ENCODE data around the gene UBTD2.

UBTD2 gene

GRCh38 chr5:172248637-172249036 lies 34.9 kb downstream of the UBTD2 start:
- no peak for DNase-seq (ENCODE audit: extremely low read depth, low read depth)
- no peak for TF ChIP-seq CTCF (IDR thresholded peaks at IDR 0.05; ENCODE audit: low read depth, low read length)

- peak; percentile 10 for DNase-seq (ENCODE audit: extremely low read depth, low read depth)
- no peak for TF ChIP-seq CTCF (IDR thresholded peaks at IDR 0.05; ENCODE audit: low read depth, low read length)
Measured at GRCh38 chr5:172245703-172246125, 37.9 kb downstream of the UBTD2 start.

- TF ChIP-seq CTCF (IDR thresholded peaks at IDR 0.05; ENCODE audit: low read depth, low read length) = no peak
- no peak for DNase-seq (ENCODE audit: extremely low read depth, low read depth)
Measured at GRCh38 chr5:172245046-172245445, 38.5 kb downstream of the UBTD2 start.

- DNase-seq (ENCODE audit: extremely low read depth, low read depth) = no peak
- TF ChIP-seq CTCF (IDR thresholded peaks at IDR 0.05; ENCODE audit: low read depth, low read length) = no peak
Measured at GRCh38 chr5:172243302-172243701, 40.3 kb downstream of the UBTD2 start.

DNA sequence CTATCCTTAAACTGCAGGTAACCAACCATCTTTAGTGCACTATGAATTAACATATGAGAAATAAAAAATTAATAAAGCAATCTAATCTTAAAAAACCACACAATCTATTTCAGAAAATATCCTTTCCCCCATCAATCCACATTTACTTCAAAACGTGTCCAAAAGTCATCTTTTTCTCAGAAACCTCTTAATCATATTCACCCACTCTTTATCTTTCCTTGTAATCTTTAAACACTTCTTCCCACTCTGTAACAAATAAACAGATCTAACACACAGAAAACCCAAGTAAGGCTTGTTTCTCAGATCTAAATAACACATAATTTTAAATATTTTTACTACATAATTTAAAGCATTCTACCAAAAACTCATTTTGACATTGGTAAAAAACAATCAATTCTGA lies 45.2 kb downstream of the UBTD2 start:
- no peak for DNase-seq (ENCODE audit: extremely low read depth, low read depth)
- no peak for TF ChIP-seq CTCF (IDR thresholded peaks at IDR 0.05; ENCODE audit: low read depth, low read length)

- TF ChIP-seq CTCF (IDR thresholded peaks at IDR 0.05; ENCODE audit: low read depth, low read length) = no peak
- no peak for DNase-seq (ENCODE audit: extremely low read depth, low read depth)
Measured at GRCh38 chr5:172235827-172236736, 47.5 kb downstream of the UBTD2 start.

DNA sequence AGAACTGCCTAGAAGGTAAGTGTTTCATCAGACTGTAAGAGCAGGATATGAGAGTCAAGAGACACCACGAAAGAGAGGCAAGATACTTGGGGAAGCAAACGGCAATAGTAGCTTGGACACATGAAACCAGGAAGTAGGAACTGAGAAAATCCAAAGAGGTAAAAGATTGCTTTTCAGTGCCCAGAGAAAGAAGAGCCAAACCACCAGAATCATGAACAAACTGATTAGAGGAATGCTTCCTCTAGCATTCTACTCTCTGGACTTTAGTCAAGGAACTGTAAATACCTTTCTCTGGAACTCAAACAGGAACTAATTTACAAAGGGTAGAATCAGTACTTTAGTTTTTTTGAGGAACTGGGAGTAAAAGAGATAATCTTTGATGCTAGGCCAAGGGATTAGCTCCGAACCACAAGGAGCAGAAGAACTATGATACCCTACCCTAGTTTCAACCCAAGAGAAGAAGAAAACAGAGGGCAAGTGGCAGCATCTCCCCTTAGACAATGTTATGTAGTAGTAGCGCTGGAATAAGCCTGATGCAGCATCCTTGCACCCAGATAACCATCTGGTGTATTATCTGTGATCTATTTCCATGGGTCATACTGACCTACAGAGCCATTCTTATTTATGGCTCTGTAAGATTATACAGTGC lies 48.3 kb downstream of the UBTD2 start:
- peak; percentile 0 for DNase-seq (ENCODE audit: extremely low read depth, low read depth)
- no peak for TF ChIP-seq CTCF (IDR thresholded peaks at IDR 0.05; ENCODE audit: low read depth, low read length)

All from AG09319 (cell line).